ACHN (cell line): ENCODE results near the gene PDE4D.

Experiments
- DNase-seq: peaks from one replicate; pipeline ENCODE4 v3.0.0-alpha.2; 2015
- in situ Hi-C: cut with HindIII; loops from 2 replicates; pipeline ENCODE4 v1.10.0; 2017; ENCODE audit warnings: low sequenced_read_pairs, low pct_ligation_motif_present, low pct_unique_long_range_greater_than_20kb

Gene PDE4D

GRCh38 chr5:59139695-59140094, 753.8 kb downstream of the PDE4D start:
- no peak for DNase-seq
- in situ Hi-C loops: no loop called here

- in situ Hi-C loops: no loop called here
- DNase-seq: no peak
Observed at GRCh38 chr5:59138509-59138908, 755.0 kb downstream of the PDE4D start.

- DNase-seq: no peak
- in situ Hi-C loops: no loop called here
Observed at GRCh38 chr5:59137846-59138245, 755.7 kb downstream of the PDE4D start.

- in situ Hi-C loops: no loop called here
- no peak for DNase-seq
Observed at GRCh38 chr5:59136549-59136948, 757.0 kb downstream of the PDE4D start.

GRCh38 chr5:59134471-59135163, 758.9 kb downstream of the PDE4D start:
- DNase-seq: no peak
- in situ Hi-C loops: no loop called here

- DNase-seq: peak; percentile 47
- in situ Hi-C loops: no loop called here
Observed at GRCh38 chr5:59133764-59134261, 759.7 kb downstream of the PDE4D start.

- in situ Hi-C loops: no loop called here
- DNase-seq: no peak
Observed at GRCh38 chr5:59132131-59132530, 761.4 kb downstream of the PDE4D start.

GRCh38 chr5:59130431-59130830, 763.1 kb downstream of the PDE4D start:
- in situ Hi-C loops: no loop called here
- no peak for DNase-seq

- DNase-seq: no peak
- in situ Hi-C loops: no loop called here
Observed at GRCh38 chr5:59128646-59129290, 764.8 kb downstream of the PDE4D start.

GRCh38 chr5:59126708-59127573, 766.6 kb downstream of the PDE4D start:
- in situ Hi-C loops: no loop called here

GRCh38 chr5:59126016-59126707, 767.4 kb downstream of the PDE4D start:
- in situ Hi-C loops: no loop called here
- no peak for DNase-seq

More at GRCh38 chr5:59126708-59127573, 766.6 kb downstream of the PDE4D start:
- peak; percentile 19 for DNase-seq

GRCh38 chr5:59125011-59125961, 768.2 kb downstream of the PDE4D start:
- DNase-seq: no peak
- in situ Hi-C loops: no loop called here

- in situ Hi-C loops: no loop called here
- no peak for DNase-seq
Observed at GRCh38 chr5:59123595-59124561, 769.6 kb downstream of the PDE4D start.

GRCh38 chr5:59119480-59119879, 774.0 kb downstream of the PDE4D start:
- DNase-seq: no peak
- in situ Hi-C loops: no loop called here

- in situ Hi-C loops: no loop called here
- DNase-seq: no peak
Observed at GRCh38 chr5:59117320-59117719, 776.2 kb downstream of the PDE4D start.

- in situ Hi-C loops: no loop called here
- DNase-seq: no peak
Observed at GRCh38 chr5:59116231-59116865, 777.2 kb downstream of the PDE4D start.
